Fibroblast of lung (primary cell): ENCODE measurements around the gene OPA1. TPM values are rescaled to one million over a fixed set of nuclear protein-coding genes. Genes with fewer than 3 reads are reported as not detected.

Source experiments
- DNase-seq, 2 donors: peaks; one replicate each; pipeline versions ENCODE4 v3.0.0 to v3.0.0-alpha.2; 2010; ENCODE audit warnings: low read depth in 2 of 2
- H2AFZ ChIP-seq: 2 replicates; pipeline ENCODE4 v1.5.1; 2012; ENCODE audit warnings: low read length, control low read depth, inconsistent platforms
- H3K27ac ChIP-seq: 2 replicates; pipeline ENCODE4 v1.5.1; 2011; ENCODE audit warnings: low read length, control low read depth; ENCODE audit not compliant: insufficient read depth
- H3K27me3 ChIP-seq: 2 replicates; pipeline ENCODE4 v1.5.1; 2011; ENCODE audit warnings: mild to moderate bottlenecking, low read length; ENCODE audit not compliant: control insufficient read depth, insufficient read depth
- H3K36me3 ChIP-seq: 2 replicates; pipeline ENCODE4 v1.5.1; 2011; ENCODE audit warnings: low read length; ENCODE audit not compliant: control insufficient read depth, insufficient read depth
- H3K4me1 ChIP-seq: 2 replicates; pipeline ENCODE4 v1.5.1; 2011; ENCODE audit warnings: low read length; ENCODE audit not compliant: control insufficient read depth, insufficient read depth; ENCODE audit errors: extremely low read depth
- H3K4me2 ChIP-seq: 2 replicates; pipeline ENCODE4 v1.5.1; 2011; ENCODE audit warnings: low read length, control low read depth; ENCODE audit not compliant: insufficient read depth; ENCODE audit errors: extremely low read depth
- H3K4me3 ChIP-seq, 4 experiments: fragments of 200-600 bp in 1 of 4; sonication (generic) in 1 of 4; replicated peaks in 1 of 4; 2 replicates each; pipeline ENCODE4 v1.5.1; 2011 to 2016; ENCODE audit warnings: low read length in 4 of 4, low read depth in 3 of 4, mild to moderate bottlenecking in 3 of 4, control low read depth in 2 of 4, inconsistent platforms in 1 of 4, mixed read lengths in 1 of 4; ENCODE audit not compliant: insufficient read depth in 1 of 4; ENCODE audit errors: control extremely low read depth in 1 of 4
- H3K79me2 ChIP-seq: 2 replicates; pipeline ENCODE4 v1.5.1; 2012; ENCODE audit warnings: mild to moderate bottlenecking, low read length, inconsistent platforms; ENCODE audit not compliant: control insufficient read depth, insufficient read depth
- H3K9ac ChIP-seq: 2 replicates; pipeline ENCODE4 v1.5.1; 2011; ENCODE audit warnings: mild to moderate bottlenecking, low read length, control low read depth; ENCODE audit not compliant: insufficient read depth
- H3K9me3 ChIP-seq: 2 replicates; pipeline ENCODE4 v1.5.1; 2012; ENCODE audit warnings: low read depth, low read length; ENCODE audit not compliant: control insufficient read depth, insufficient read depth
- H4K20me1 ChIP-seq: 2 replicates; pipeline ENCODE4 v1.5.1; 2011; ENCODE audit warnings: low read length; ENCODE audit not compliant: control insufficient read depth, insufficient read depth; ENCODE audit errors: extremely low read depth
- EZH2 ChIP-seq: IDR thresholded peaks from 2 replicates; pipeline ENCODE4 v1.5.1; 2012; ENCODE audit warnings: low read length, control low read depth, mild to moderate bottlenecking; ENCODE audit errors: missing control alignments
- polyA plus RNA-seq, 2 donors: library from polyadenylated mRNA; depleted of rRNA in 1 of 2; stranded (reverse) in 1 of 2; unstranded in 1 of 2; fragments of >200 nt; gene quantifications; 2 replicates each; pipeline ENCODE4 v1.2.1, GENCODE V29; 2011 to 2012; ENCODE audit warnings: missing spikeins in 1 of 2
- total RNA-seq: library from RNA; depleted of rRNA; stranded (reverse); fragments of >200 nt; gene quantifications from 2 replicates; pipeline ENCODE4 v1.2.1, GENCODE V29; 2014
- TF ChIP-seq, protein P1 (sequence below), 2 donors: IDR thresholded peaks in 1 of 2; conservative IDR thresholded peaks in 1 of 2; 1 replicate in 1 of 2; 2 replicates in 1 of 2; pipeline ENCODE4 v1.5.1; 2011 to 2012; ENCODE audit warnings: low read length in 2 of 2, control low read depth in 1 of 2, inconsistent platforms in 1 of 2, low read depth in 1 of 2, mild to moderate bottlenecking in 1 of 2

The OPA1 gene
- total and polyA plus RNA-seq, 2 donors (not counting 1 experiment from before 2014, with no cell fraction given) = 40.6 to 63.9 TPM

DNA sequence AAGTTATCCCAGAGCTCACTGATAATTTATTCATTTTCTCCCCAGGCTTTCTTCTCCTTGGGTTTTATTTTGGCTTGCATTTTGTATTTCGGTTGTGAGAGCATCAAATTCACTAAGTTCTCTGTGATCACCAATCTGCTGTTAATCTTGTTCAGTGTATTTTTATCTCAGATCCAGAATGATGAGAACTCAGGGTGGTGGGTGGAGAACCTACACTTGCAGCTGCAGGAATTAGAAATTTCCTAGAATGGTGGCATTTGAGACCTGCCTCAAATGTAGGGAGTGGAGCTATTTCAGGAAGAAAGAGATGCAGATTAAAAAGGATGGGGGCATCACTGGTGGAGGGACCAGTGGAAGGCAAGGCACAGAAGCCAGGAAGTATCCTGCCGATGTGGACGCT lies 129.6 kb downstream of the OPA1 start:
- Histone ChIP-seq H3K27me3 (peaks cover 5% of the 10 kb centered on the region), H3K4me2 (no peak overlapping the region), H3K27ac (no peak overlapping the region), H2AFZ (no peak overlapping the region), H3K9ac (no peak overlapping the region), H3K79me2 (no peaks in the 10 kb centered on the region), H4K20me1 (no peaks in the 10 kb centered on the region), H3K36me3 (no peaks in the 10 kb centered on the region), H3K9me3 (no peaks in the 10 kb centered on the region), H3K4me3 (no peak overlapping the region), H3K4me1 (no peaks in the 10 kb centered on the region)
- TF ChIP-seq, protein P1, sequence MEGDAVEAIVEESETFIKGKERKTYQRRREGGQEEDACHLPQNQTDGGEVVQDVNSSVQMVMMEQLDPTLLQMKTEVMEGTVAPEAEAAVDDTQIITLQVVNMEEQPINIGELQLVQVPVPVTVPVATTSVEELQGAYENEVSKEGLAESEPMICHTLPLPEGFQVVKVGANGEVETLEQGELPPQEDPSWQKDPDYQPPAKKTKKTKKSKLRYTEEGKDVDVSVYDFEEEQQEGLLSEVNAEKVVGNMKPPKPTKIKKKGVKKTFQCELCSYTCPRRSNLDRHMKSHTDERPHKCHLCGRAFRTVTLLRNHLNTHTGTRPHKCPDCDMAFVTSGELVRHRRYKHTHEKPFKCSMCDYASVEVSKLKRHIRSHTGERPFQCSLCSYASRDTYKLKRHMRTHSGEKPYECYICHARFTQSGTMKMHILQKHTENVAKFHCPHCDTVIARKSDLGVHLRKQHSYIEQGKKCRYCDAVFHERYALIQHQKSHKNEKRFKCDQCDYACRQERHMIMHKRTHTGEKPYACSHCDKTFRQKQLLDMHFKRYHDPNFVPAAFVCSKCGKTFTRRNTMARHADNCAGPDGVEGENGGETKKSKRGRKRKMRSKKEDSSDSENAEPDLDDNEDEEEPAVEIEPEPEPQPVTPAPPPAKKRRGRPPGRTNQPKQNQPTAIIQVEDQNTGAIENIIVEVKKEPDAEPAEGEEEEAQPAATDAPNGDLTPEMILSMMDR (conservative IDR thresholded peaks at IDR 0.05 in 1 of 2, IDR thresholded peaks at IDR 0.05 in 1 of 2; ENCODE audit: low read depth in 1 of 2, low read length in 2 of 2) = no peak
- TF ChIP-seq EZH2 = no peak
- DNase-seq = no peak

DNA sequence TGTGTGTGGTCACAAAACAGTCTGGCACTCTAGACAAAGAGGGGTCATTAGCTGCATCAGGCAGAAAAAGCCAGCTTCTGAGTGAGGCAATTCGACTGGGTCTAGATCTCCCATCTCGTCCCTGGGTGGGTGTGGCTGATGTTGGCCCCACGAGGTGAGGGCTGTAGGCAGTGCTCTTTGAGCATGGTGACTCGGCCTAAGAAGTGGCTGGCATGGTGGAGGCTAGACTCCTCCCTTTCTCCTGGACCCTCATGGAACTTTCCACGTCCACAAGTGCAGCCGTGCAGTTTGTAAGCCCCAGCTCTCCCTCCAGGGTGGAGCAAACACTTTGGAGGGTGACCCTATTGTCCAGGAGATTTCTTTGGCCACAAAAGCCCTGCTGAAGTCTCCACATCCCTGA lies 134.1 kb downstream of the OPA1 start:
- peaks cover under 1% of the 10 kb centered on the region for H3K4me1 ChIP-seq
- no peak overlapping the region for H2AFZ ChIP-seq
- no peak overlapping the region for H3K27ac ChIP-seq
- DNase-seq = no peak
- no peaks in the 10 kb centered on the region for H3K36me3 ChIP-seq
- TF ChIP-seq, protein P1 (conservative IDR thresholded peaks at IDR 0.05 in 1 of 2, IDR thresholded peaks at IDR 0.05 in 1 of 2; ENCODE audit: low read depth in 1 of 2, low read length in 2 of 2) = no peak
- TF ChIP-seq EZH2 = no peak
- peaks cover 5% of the 10 kb centered on the region for H3K27me3 ChIP-seq
- no peaks in the 10 kb centered on the region for H4K20me1 ChIP-seq
- H3K9me3 ChIP-seq = no peaks in the 10 kb centered on the region
- H3K79me2 ChIP-seq = no peaks in the 10 kb centered on the region
- H3K9ac ChIP-seq = no peak overlapping the region
- no peak overlapping the region for H3K4me2 ChIP-seq
- no peak overlapping the region for H3K4me3 ChIP-seq

DNA sequence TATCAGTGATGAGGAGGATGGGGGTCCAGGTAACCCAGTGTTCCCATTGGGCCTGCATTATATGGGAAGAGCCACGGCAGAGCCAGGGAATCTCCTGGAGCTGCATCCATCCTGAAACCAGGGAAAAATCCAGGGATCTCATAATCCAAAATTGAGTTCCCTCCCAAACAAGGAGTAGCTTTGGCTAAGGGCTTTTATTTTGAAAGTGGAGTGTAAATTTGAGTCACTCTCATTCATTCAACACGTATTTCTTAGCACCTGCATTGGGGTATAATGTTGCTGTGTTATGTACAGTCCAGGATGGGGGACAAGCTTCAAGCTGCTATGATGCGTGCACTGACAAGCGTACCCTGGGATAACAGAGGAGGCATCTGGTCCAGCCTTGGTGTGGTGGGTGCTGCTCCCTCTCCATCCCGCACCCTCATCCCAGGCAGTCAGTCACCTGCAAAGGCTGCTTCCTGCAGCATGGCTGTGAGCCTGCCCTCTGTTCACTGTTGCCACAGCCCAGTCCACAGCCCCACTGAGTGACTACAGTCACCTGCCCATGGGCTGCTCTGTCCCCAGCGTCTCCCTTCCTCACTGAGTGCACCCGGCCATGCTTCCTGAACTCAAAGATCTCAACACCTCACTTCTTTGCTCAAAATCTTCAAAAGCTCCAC lies 135.6 kb downstream of the OPA1 start:
- TF ChIP-seq, protein P1 (conservative IDR thresholded peaks at IDR 0.05 in 1 of 2, IDR thresholded peaks at IDR 0.05 in 1 of 2; ENCODE audit: low read depth in 1 of 2, low read length in 2 of 2) = no peak
- TF ChIP-seq EZH2 = no peak
- peaks cover 3% of the 10 kb centered on the region for H3K4me1 ChIP-seq
- H3K36me3 ChIP-seq = no peaks in the 10 kb centered on the region
- H3K4me3 ChIP-seq = no peak overlapping the region
- no peak overlapping the region for H3K27ac ChIP-seq
- no peaks in the 10 kb centered on the region for H3K9me3 ChIP-seq
- no peaks in the 10 kb centered on the region for H3K27me3 ChIP-seq
- H4K20me1 ChIP-seq = no peaks in the 10 kb centered on the region
- H3K9ac ChIP-seq = no peak overlapping the region
- H3K4me2 ChIP-seq = no peak overlapping the region
- DNase-seq = no peak
- H2AFZ ChIP-seq = no peak overlapping the region
- H3K79me2 ChIP-seq = no peaks in the 10 kb centered on the region
